HS-5 (cell line): ENCODE measurements around the gene PYCR2.

Experiments
- DNase-seq: peaks from one replicate; pipeline ENCODE4 v3.0.0-alpha.2; 2012; ENCODE audit warnings: low read depth

Gene PYCR2

DNA sequence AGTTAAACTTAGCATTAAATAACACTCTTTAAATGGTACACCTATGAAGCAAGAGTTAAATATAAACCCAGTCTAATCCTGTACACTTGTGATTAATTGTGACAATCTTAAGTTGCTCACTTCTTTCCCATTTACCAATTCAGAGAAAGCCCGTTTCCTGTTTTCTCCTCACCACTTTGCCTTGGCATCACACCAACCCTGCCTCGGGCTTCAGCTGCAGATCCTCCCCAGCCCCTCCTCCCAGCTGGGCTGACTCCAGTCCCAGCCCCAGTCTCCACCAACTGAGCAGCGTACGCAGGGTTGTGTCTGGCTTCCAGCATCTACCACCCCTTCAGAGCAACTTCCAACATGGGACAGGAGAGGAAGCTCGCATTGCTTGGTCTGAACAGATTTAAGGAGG, 4.1 kb downstream of the PYCR2 start:
- no peak for DNase-seq

DNA sequence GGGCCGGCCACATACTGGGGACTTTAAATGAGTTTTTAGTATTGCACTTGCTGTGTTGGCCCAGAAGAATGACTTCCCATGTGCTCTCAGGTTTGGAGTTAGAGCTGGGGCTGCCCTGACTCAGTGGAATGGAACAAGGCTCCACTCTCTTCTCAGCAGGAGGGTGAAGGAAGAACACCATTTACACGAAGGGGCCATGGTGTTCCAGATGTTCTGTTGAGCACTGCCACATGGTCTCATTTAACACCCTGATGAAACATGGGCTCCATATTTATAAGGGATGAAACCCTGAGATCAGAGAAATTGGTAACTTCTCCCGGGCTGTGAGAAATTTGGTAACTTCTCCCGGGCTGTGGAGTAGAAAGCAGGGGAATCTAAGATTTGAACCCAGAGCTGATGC, 5.8 kb downstream of the PYCR2 start:
- DNase-seq = no peak

DNA sequence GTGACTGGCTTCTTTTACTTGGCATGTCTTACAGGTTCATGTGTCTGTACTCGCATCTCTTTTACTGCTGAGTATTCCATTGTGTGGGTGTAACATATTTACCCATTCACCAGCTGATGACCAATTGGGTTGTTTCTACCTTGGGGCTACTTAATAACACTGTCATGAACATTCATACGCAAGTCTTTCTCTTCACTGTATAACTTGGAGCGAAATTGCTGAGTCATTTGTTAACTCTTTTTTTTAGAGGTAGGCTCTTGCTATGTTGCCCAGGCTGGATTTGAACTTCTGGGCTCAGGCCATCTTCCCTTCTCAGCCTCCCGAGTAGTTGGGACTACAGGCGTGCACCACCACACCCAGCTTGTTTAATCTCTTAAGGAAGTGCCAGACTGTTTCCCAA, 6.5 kb downstream of the PYCR2 start:
- DNase-seq = no peak

DNA sequence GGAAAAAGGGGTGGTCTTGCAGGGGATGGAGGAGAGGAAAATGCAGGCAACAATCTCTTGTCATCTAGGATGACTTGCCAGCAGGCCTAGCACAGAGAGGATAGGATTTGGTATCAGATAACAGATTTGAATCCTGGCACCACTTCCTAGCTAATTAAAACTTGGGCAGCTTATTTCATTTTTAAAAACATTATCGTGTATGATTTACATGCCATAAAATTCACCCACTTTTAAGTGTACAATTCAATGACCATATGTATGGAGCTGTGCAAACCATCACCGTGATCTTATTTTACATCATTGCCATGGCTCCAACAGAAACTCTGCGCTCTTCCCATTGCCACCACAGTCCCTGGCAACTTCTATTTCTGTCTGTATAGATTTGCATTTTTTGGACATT, 6.9 kb downstream of the PYCR2 start:
- no peak for DNase-seq

DNA sequence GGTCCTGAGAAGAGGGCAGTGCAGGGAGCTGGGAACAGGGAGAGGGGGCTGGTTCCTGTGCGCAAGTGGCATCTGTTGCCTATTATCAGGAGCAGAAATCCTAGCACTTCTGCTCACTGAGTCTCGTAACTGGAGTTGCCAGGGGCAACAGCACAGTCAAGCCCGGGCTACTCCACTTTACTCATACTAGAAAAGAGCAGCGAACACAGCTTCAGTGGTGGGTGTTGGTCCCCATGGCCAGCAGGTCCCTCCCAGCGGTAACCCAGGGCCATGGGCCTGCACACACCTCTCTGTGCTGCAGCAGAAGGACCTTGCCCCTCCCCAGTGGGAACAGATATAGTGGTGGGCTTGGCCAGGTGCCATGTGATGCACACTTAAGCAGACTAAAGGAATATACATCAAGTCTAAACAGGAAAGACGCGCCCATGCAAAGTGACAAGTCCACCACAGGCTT, 8.5 kb downstream of the PYCR2 start:
- no peak for DNase-seq

DNA sequence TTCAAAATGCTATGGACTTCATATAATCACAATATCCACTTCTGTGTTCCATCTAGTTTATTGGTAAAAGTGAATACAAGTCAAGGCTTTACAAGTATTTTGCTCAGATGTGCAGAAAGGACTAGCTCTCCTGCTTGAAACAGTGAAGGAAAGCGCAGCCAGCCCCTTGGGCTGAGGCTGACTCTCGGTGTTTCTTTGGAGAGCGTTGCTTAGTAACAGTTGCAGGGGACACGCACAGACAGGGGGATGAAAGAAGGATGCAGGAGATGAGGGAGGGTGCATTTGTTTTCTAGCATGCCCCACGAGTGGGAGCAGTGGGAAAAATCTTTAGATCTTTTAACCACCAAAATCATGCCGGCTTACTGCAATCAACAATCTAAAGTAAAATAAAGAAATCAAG, 9.1 kb downstream of the PYCR2 start:
- no peak for DNase-seq

DNA sequence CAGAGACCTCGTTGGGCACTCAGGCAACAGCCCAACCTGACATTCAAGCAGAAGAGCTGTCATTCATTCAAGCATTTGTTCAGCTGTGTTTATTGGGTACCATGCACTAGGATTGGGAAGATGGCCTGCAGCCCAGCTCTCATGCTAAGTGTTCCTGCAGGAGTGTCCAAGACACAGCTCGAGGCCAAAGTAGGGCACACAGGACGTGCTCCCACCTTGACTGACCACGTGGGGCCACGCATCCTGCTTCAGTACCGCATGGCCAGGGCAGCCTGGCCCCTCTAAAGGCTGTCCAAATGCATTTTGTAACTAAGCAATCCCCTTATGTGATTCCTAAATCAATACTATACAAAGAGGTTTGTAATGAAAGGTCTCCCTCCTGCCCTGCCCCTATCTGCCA, 9.7 kb downstream of the PYCR2 start:
- no peak for DNase-seq

DNA sequence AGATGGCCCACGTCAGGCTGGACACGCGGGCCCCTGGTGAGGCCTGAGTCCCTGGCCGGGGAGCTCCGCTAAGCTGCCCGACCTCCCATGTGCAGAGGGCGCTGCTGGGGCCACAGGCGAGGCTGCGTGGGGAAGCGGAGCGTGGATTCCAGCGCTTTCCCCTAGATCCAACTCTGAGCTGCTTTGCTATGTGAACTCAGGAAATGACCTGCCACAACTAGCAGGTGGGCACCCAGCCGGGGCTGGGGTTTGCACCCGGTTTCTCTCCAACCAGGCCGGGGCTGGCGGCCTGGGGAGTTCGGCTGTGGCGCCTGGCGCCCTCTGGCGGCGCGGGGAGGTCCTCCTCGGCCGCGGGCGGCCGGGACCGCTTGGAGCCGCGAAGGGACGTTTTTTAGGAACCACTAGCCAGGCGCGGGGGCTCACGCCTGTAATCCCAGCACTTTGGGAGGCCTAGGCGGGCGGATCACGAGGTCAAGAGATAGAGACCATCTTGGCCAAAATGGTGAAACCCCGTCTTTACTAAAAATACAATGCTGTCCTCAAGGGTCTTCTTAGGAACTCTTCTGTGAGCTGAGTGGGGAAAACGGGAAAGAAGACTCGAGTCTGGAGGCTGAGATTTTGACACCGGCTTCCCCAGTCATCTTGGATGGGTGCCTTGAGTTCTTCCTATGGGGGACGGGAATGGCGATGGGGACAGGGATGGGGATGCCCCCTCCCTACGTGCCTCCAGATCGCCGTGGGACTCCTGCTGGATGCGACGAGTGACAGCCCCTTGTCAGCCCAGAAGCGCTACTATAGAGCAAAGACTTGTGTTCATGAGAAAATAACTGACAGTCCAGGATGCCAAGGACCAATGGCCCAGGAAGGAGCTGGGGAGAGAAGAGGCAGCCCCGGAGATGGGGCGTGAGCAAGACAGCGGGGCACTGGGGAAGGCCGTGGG, 12.6 kb downstream of the PYCR2 start:
- no peak for DNase-seq

DNA sequence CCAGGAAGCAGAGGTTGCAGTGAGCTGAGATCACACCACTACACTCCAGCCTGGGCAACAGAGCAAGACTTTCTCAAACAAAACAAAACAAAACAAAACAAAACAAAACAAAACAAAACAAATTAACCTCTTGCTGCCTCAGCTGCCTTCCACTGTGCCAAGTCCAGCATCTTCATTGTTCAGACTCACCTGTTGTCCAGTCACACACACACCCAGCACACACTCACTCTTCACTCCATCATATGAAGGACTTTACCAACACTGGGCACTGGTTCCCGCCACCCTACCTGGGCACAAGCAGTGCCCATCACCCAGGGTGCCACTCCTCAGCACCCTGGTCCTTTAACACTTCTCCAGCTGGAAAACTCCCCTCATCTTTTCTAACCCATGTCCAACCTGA, 14.6 kb downstream of the PYCR2 start:
- no peak for DNase-seq

DNA sequence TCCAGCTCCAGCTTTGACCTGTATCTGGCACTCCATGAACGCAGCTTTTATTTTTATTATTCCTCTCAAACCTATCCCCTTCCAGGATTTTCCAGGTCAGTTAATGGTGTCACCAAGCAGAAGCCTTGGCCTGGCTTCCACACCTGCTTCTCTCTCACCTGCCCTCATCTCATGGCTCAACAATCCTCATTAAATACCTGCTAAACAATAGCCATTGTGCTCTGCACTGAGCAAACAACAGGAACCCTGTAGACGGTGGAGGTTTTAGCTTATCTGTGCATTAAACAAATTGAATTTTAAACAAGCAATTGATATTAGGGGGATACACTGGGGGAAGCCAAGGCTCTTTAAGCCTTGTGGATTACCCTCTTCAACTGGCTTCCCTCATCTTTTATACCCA, 15.3 kb downstream of the PYCR2 start:
- no peak for DNase-seq

DNA sequence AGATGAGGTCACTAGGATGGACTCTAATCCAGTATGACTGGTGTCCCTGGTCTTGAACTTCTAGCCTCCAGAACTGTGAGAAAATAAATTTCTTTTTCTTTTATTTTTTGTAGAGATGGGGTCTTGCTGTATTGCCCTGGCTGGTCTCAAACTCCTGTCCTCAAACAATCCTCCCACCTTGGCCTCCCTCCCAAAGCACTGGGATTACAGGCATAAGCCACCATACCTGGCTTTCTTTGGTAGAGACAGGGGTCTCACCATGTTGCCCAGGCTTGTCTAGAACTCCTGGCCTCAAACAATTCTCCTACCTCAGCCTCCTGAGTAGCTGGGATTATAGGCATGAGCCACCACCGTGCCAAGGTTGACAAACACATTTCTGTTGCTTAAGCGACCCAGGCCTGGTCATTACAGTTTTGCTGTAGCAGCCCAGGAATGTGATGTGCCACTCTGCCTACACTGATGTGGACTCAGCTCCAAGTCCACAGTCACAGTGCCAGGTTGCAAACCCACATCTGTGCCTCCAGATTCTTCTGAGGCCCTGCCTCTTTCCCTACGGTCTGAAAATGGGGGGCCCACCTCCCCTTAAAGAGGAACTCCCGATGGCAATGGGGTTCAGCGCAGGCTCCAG, 15.9 kb downstream of the PYCR2 start:
- no peak for DNase-seq

DNA sequence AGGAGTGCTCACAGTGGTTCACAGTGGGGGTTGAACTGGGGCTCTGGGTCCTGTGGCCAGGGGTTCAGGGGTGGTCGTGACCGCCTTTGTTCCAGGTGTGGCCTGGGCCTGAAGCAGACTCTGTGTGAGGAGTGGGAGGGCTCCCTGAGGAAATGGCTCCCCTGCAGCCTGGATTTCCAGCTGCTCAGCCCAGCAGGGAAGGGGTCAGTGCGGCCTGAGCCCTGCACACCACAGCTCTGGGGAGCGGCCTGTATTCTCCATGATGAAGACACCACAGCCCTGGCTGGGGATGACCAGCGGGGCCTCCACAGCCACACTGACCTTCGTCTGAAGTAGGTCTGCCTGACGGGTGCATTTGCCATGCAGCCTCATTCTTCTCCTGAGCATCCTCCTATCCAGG, 16.7 kb downstream of the PYCR2 start:
- DNase-seq = no peak

DNA sequence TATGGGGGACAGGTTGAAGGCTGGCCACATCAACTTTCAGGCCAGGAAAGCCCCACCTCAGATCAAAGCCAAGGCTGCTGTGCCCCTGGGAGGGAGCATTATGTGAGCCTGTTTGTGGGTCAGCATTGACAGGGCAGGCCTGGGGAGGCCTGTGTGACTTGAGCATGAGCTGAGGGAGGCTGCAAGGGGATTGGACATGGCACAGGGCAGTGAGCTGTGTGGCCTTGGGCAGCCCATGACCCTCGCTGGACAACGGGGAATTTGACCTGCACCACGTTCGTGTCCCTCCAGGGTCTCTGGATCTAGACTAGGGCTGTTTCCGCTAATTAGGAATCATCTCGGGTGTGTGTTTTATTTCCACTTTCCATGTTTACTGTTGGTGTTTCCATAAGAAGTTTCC, 17.6 kb downstream of the PYCR2 start:
- DNase-seq = no peak

DNA sequence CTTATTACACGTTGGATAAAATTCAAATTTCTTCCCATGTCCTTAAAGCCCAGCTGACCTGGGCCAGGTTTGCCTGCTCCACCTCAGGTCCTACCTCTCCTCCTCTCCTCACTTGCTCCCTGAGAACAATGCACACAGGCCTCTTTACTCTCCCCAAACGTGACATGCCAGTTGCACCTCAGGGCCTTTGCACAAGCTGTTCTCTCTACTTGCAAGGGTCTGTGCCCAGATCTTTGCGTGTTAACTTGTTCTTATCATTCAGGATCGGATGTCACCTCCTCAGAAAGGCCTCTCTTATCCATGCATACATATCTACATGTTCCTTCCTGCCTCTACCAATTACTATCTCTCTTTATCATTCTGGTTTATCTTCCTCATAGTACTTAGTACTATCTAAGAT, 20.4 kb downstream of the PYCR2 start:
- no peak for DNase-seq

DNA sequence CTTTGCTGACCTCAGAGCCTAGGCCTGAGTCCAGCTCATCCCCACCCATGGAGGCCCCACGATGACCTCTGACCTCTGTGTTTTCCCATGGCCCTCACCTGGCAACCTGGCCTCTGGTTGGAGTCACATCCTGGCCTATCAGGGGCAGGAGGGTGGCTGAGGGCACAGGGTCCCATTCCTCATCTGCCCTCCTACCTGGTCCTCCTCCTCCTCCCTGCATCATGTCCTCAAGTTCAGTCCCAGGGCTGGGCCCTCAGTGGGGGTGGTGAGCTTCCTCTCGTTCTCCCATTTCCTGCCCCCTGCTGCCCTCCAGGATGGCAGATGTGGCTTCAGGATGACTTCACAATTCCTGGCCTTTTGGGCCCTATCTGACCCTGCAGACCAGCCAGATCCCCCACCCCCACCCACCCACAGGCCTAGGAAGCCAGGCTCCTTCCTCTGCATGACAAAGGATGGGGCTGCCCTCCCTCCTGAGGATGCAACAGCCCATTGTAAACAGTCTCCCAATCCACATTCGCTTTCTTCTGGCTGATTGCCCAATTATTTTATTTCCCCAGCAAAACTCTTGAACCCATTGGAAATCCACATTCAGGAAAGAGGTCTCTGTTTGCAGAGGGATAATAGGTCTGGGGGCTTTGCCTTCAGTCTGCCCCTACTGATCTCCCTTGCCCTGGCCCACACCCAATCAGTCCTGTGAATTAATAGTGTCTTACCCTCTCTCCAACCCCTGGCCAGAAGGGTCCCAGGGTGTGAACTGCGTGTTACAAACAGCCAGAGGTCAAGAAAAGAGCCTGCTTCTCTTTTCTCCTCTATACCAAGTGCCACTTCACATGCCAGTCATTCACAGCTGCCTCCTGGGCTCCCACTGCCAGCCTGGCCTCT, 24.8 kb downstream of the PYCR2 start:
- DNase-seq = no peak

DNA sequence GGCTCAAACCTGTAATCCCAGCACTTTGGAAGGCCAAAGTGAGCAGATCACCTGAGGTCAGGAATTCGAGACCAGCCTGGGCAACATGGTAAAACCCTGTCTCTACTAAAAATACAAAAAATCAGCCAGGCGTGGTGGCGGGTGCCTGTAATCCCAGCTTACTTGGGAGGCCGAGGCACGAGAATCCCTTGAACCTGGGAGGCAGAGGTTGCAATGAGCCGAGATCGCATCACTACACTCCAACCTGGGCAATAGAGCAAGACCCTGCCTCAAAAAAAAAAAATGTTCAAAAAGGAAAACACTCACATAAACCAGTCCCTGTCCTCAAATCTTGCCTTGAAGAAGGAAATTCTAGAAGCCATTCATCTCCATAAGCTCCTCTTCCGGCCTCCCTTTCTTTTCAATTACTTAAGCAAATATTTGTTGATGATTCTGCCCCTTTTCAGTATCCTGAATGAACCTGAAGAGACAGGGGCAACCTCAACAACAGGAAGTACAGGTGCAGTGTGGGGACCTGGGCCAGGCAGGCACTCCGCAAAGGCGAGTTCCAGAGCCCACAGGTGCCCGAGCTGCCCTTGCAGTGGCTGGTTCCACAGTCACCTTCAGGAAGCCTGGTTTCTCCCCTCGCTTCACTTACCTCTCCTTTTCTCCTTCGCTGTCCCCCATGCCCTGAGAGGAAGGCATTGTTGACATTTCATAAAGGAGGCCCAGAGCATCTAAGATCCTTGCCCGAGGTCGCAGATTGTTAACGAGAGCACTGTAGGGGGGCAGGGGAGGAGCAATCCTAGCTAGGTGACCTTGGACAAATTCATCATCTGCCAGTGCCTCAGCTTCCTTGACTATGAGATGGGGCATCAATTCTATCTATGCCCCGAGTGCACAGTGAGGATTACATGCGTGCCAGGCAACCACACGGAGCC, 26.2 kb downstream of the PYCR2 start:
- no peak for DNase-seq

DNA sequence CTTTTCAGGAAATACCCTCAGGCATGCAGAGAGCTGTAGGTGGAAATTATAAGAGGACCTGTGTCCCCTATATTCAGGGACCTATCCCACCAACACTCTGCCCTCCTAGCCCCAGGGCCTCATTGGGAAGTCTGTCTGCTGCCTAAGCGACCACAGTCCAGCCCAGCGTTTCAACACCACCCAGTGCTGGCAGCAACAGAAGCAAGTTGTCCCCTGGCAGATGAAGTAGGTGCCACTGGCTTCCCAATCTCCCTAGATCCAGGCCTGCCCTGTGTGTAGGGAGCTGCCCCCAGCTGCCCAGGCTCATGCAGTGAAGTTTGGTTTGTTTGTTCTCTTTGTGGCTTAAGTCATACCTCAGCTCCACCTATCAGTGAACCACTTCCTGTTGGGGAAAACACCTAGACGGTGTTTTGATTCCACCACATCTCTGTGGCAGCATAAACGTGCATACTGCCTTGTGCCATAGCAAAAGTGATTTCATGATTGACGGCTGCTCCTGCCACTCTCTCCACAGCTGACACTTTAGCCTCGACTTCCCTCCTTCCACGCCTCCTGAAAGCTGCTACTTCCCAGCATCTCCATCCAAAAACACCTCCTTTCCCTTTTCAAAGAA, 27.0 kb downstream of the PYCR2 start:
- no peak for DNase-seq

DNA sequence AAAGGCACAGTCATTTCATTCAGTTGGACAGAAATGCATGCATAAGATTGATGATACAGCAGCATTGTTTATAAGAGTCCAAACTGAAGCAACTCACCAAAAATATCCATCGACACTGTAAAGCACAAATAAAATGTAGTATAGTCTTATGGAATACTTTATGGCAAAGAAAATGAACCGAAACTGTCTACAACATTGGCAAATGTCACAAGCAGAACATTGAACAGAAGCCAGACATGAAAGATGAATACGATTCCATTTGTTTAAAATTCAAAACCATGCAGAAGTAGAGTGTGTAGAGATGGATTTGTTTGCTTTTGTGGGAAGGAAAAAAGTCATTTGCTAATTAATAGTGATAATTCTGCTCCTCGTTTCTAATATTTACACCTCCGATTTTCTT, 27.6 kb downstream of the PYCR2 start:
- DNase-seq = no peak

DNA sequence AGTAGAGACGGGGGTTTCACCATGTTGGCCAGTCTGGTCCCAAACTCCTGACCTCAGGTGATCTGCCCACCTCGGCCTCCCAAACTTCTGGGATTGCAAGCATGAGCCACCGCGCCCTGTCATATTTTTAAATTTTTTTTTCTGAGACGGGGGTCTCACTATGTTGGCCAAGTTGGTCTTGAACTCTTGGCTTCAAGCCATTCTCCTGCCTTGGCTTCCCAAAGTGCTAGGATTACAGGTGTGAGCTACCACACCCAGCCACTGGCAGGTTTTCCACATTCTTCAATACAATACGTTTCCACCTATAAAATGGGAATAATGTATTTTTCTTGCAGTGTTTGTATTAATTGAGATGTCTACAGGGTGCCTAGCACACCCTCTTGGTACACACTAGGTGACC, 31.7 kb downstream of the PYCR2 start:
- no peak for DNase-seq

DNA sequence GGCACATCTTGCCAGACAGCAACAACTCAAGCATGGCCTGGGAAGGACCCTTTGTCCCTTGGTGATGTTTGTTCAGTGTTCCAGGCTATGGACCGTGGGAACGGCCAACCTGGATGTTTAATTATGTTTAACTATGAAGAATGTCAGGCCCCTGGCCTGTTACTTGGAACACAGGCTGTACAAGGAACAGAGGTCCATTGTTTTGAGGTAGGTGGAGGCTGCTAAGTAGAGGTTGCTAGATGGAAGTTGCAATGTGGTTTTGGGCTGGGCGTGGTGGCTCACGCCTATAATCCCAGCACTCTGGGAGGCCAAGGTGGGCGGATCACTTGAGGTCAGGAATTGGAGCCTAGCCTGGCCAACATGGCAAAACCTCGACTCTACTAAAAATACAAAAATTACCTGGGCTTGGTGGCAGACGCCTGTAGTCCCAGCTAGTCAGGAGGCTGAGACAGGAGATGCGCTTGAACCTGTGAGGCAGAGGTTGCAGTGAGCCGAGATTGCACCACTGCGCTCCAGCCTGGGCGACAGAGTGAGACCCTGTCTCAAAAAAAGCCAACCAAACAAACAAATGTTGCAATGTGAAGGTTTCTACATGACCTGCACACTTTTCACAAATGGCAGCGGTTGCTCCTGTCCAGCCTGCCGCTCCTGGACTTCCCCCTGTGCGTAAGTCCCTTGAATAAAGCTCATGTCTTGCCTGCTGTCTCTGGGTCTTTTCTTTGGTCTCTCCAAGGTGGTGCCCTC, 32.6 kb downstream of the PYCR2 start:
- DNase-seq = no peak
